C1 segment of cervical spinal cord (tissue), 14 donors: ENCODE results near the gene SMARCAD1.
"Not testable (repeated sequence)": the region's sequence is repeated elsewhere in the genome, so short reads cannot be mapped to it uniquely, and the experiment has no call there.

Experiments
- DNase-seq, 14 donors: peaks; one replicate each; lab custom pipeline; 2025; lab: John Stamatoyannopoulos, UW

The SMARCAD1 gene

DNA sequence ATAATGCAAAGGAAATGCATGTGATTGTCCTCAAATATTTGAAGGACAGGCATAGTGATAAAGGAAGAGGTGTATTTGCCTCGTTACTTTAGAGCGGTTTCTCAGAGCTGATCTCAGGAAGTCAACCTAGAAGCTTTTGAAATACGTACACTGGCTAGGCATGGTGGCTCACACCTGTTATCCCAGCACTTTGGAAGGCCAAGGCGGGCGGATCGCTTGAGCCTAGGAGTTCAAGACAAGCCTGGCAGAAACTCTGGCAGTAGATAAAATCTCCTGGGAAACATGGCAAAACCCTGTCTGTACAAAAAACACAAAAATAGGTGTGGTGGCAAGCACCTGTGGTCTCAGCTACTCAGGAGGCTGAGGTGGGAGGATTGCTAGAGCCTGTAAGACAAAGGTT, 24.9 kb downstream of the SMARCAD1 start:
- no peak for DNase-seq

DNA sequence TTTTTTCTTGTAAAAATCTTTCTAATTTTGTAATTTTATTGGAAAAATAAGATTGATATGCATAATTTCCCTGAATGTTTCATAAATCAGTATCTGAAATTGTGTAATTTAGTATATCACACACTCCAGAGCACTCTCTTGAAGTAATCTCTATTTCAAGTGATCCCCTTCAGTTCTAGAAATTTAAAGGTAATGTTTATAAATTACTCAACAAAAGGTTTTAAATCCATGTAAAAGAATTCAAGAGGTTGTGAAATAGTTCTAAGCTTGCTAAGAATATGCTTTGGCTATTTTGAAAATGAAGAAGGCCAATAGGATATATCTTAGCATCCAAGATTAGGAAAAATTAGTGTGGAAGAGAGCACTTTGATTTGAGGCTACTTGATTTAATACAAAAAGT, 28.2 kb downstream of the SMARCAD1 start:
- DNase-seq: no peak

GRCh38 chr4:94237271-94237670, 29.6 kb downstream of the SMARCAD1 start:
- DNase-seq: no peak

GRCh38 chr4:94238160-94238559, 30.5 kb downstream of the SMARCAD1 start:
- no peak for DNase-seq

GRCh38 chr4:94240384-94240783, 32.7 kb downstream of the SMARCAD1 start:
- DNase-seq: no peak

DNA sequence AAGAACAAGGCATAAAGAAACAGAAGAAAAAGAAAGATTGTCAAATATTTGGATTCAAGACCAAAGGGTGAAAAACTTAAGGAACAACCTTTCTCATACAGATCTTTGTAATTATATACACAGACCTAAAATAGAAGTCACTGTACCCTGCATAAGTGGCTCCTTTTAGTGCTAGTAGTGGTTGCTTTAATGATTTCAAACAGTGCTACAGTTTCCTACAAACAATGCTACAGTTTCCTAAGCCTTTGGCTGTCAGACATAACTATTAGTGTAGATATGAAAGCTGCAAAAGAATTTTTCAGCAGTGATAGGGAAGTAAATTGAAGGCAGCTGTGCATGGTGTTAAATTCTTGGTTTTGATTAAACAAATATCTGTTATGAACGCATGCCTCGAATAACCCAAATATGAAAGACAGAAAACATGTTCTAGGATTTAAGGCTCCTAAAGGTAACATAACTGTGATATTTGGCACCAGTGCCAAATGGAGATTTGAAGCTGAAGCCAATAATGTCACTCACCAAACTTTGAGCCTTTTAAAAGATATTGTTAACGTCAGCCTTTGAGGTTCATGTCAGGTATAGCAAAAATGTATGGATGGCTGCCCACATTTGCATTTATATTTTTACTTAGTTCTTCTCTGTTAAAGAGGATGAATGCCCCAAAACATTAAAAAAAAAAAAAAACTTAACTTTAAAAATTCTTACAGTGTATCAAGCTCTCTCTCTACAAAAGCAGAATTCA, 36.6 kb downstream of the SMARCAD1 start:
- DNase-seq: no peak

GRCh38 chr4:94244829-94245185, 37.1 kb downstream of the SMARCAD1 start:
- DNase-seq: no peak

GRCh38 chr4:94251094-94251493, 43.4 kb downstream of the SMARCAD1 start:
- DNase-seq: no peak

DNA sequence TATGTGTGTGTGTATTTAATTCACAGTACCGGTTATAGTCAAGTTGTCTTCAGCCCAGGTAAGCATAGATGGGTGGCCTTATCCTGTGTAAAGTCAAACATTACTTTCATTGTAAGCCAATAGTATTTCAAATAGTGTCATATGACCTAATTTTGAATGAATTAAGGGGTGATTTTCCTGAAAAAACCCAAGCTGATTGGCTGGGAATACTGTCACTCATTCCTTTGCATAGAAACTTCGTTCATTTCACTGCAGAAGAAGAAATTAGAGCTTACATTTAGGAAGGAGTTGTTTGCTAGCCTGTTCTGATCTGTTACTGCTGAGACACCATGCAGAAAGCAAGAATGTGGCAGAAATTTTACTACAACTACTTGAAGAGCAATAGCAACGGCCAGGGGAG, 45.4 kb downstream of the SMARCAD1 start:
- DNase-seq: no peak

- no peak for DNase-seq
These were observed 48.6 kb downstream of the SMARCAD1 start for GRCh38 chr4:94256144-94256783.

- no peak for DNase-seq
These were observed 49.2 kb downstream of the SMARCAD1 start for GRCh38 chr4:94256828-94257227.

GRCh38 chr4:94262163-94263016, 54.7 kb downstream of the SMARCAD1 start:
- DNase-seq: no peak

DNA sequence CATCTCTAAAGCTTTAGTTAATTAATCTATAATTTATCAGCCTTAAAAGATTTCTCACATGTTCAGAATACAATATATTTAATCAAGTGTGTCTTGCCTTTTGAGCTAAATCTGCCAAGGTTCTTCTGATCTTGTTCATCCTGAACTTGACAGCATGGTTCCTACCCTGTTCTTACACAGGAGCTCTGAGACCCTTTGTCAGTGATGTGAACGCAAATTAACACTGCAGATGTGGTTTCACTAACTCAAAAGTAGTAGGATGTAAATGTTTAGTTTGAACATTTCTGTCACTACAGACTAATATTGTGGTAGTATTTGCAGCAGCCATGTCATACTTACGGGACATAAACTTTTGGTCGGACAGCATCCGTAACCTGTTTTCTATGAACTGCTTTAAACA, 59.4 kb downstream of the SMARCAD1 start:
- no peak for DNase-seq

- DNase-seq: no peak
These were observed 63.6 kb downstream of the SMARCAD1 start for GRCh38 chr4:94271248-94271647.

- no peak for DNase-seq
These were observed 67.2 kb downstream of the SMARCAD1 start for GRCh38 chr4:94274912-94275311.

- no peak for DNase-seq
These were observed 68.5 kb downstream of the SMARCAD1 start for GRCh38 chr4:94276204-94276603.

GRCh38 chr4:94277534-94277933, 69.9 kb downstream of the SMARCAD1 start:
- DNase-seq: no peak

GRCh38 chr4:94278781-94279180, 71.1 kb downstream of the SMARCAD1 start:
- DNase-seq: no peak

DNA sequence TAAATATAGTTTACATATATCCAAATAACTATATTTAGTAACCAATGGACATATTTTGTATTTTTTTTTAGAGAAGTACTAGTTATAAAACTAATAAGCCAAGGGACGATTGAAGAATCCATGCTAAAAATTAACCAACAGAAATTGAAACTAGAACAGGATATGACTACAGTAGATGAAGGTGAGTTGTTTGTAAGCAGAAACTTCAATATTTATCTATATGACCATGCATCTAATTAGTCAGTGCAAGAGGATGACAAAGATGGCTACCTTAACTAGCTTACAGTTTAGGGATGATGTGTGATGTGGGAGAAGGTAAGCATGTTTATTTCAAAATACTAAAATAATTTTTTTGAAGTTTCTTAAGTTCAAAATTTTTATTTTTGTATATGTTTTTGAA, 77.2 kb downstream of the SMARCAD1 start:
- DNase-seq: no peak

GRCh38 chr4:94285666-94286065, 78.0 kb downstream of the SMARCAD1 start:
- DNase-seq: no peak

GRCh38 chr4:94290245-94290644, 82.6 kb downstream of the SMARCAD1 start:
- no peak for DNase-seq

GRCh38 chr4:94293981-94294380, 86.3 kb downstream of the SMARCAD1 start:
- not testable (repeated sequence) for DNase-seq

- not testable (repeated sequence) for DNase-seq
These were observed 87.8 kb downstream of the SMARCAD1 start for GRCh38 chr4:94295473-94295872.
